GM18508 (cell line): ENCODE measurements around the gene MDFIC.

Source experiments
- ATAC-seq: cut with Tn5 transposase; IDR thresholded peaks from one replicate; pipeline ENCODE4 v1.9.1; 2021; ENCODE audit warnings: moderate number of reproducible peaks; ENCODE audit not compliant: insufficient read depth, unreplicated experiment

MDFIC gene

GRCh38 chr7:114924038-114924712 is 2.3 kb downstream of the MDFIC start:
- ATAC-seq, result peak; percentile 25

- no peak for ATAC-seq
Measured at GRCh38 chr7:114925434-114925833, 3.5 kb downstream of the MDFIC start.

GRCh38 chr7:114928060-114928459 is 6.2 kb downstream of the MDFIC start:
- no peak for ATAC-seq

- ATAC-seq, result no peak
Measured at GRCh38 chr7:114929570-114929969, 7.7 kb downstream of the MDFIC start.

GRCh38 chr7:114930107-114930661 is 8.3 kb downstream of the MDFIC start:
- ATAC-seq, result no peak

- peak; percentile 27 for ATAC-seq
Measured at GRCh38 chr7:114930829-114931655, 9.1 kb downstream of the MDFIC start.

- ATAC-seq, result peak; percentile 67
Measured at GRCh38 chr7:114931656-114932011, 9.7 kb downstream of the MDFIC start.

- no peak for ATAC-seq
Measured at GRCh38 chr7:114932991-114933390, 11.1 kb downstream of the MDFIC start.

- ATAC-seq, result no peak
Measured at GRCh38 chr7:114933658-114934057, 11.8 kb downstream of the MDFIC start.

- no peak for ATAC-seq
Measured at GRCh38 chr7:114934086-114934485, 12.2 kb downstream of the MDFIC start.

GRCh38 chr7:114934713-114935112 is 12.8 kb downstream of the MDFIC start:
- ATAC-seq, result no peak

GRCh38 chr7:114936471-114936870 is 14.6 kb downstream of the MDFIC start:
- ATAC-seq, result no peak

- ATAC-seq, result no peak
Measured at GRCh38 chr7:114937446-114937845, 15.6 kb downstream of the MDFIC start.

- no peak for ATAC-seq
Measured at GRCh38 chr7:114938785-114939184, 16.9 kb downstream of the MDFIC start.

- ATAC-seq, result no peak
Measured at GRCh38 chr7:114939484-114940097, 17.7 kb downstream of the MDFIC start.

GRCh38 chr7:114940220-114940619 is 18.3 kb downstream of the MDFIC start:
- ATAC-seq, result no peak

- ATAC-seq, result no peak
Measured at GRCh38 chr7:114941692-114942091, 19.8 kb downstream of the MDFIC start.

- peak; percentile 61 for ATAC-seq
Measured at GRCh38 chr7:114942446-114943175, 20.7 kb downstream of the MDFIC start.

GRCh38 chr7:114943530-114943929 is 21.6 kb downstream of the MDFIC start:
- no peak for ATAC-seq

GRCh38 chr7:114943953-114944744 is 22.3 kb downstream of the MDFIC start:
- ATAC-seq, result no peak
